GM12864 (cell line): ENCODE measurements around the gene PNPLA2.

ENCODE experiments used
- DNase-seq: peaks from one replicate; pipeline ENCODE4 v3.0.0-alpha.2; 2011; ENCODE audit warnings: low read depth
- H3K4me3 ChIP-seq: 2 replicates; pipeline ENCODE4 v1.5.1; 2011; ENCODE audit warnings: mild to moderate bottlenecking, low read depth, low read length, control low read depth
- CTCF ChIP-seq: IDR thresholded peaks from 2 replicates; pipeline ENCODE4 v1.5.1; 2011; ENCODE audit warnings: low read depth, mild to moderate bottlenecking, moderate library complexity, low read length, control low read depth, inconsistent platforms; ENCODE audit errors: missing control alignments

PNPLA2 gene

GRCh38 chr11:826836-827145 lies 8.1 kb downstream of the PNPLA2 start:
- no peak for DNase-seq
- peak overlapping the region; percentile 70 for H3K4me3 ChIP-seq
- no peak for TF ChIP-seq CTCF

GRCh38 chr11:827146-827896 lies 8.6 kb downstream of the PNPLA2 start:
- no peak for TF ChIP-seq CTCF
- DNase-seq = no peak
- peak overlapping the region; percentile 70 for H3K4me3 ChIP-seq

GRCh38 chr11:827897-828192 lies 9.1 kb downstream of the PNPLA2 start, which contains the start of gene CRACR2B:
Gene CRACR2B, plus strand, starts transcription at chr11:827919. Its CDS starts 689 bp downstream, at chr11:828608.
- peak within 1 kb of the TSS; percentile 70 for H3K4me3 ChIP-seq
- no peak for TF ChIP-seq CTCF
- DNase-seq = no peak

- TF ChIP-seq CTCF = no peak
- H3K4me3 ChIP-seq = no peak overlapping the region
- no peak for DNase-seq
Observed at GRCh38 chr11:828506-829175, 9.9 kb downstream of the PNPLA2 start.

GRCh38 chr11:829176-829846 lies 10.6 kb downstream of the PNPLA2 start:
- no peak for TF ChIP-seq CTCF
- H3K4me3 ChIP-seq = peak overlapping the region; percentile 30
- no peak for DNase-seq

GRCh38 chr11:829847-830294 lies 11.2 kb downstream of the PNPLA2 start:
- peak overlapping the region; percentile 30 for H3K4me3 ChIP-seq
- DNase-seq = no peak
- TF ChIP-seq CTCF = no peak
